T-helper 9 cell (primary cell): ENCODE measurements around the gene C10orf105.

Source experiments
- DNase-seq: peaks from one replicate; pipeline ENCODE4 v3.0.0-alpha.2; 2020

C10orf105 gene

DNA sequence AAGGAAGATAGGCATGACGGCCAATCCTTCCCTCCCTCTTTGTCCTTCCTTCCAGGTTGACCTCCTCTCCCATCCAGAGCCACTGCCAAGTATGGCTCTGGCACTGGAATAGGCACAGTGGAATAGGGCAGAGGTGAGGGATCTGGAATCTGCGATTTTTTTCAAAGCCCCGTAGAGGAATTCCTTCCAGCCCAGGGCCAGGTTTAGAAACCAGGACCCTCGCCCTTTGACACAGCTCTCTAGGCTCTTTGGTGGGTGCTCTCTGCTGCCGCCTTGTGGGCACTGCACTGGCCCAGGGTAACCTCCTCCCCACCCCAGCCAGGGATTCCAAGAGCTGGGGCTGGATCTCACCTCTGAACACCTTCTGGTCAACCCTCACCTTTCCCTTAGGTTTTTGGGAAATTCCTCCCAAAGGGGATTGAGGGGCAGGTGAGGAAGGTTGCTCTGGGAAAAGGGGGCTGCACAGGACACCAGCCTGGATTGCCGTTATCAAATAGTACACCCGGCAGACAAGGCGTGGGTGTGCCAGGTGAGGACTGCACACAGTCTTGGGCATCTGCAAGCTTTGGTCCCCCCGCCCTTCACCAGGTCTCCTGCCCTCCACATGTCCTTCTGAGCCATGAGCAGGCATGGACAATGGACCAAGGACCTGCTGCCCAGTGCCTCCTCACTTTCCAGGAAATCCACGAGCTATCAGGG, 22.8 kb downstream of the C10orf105 start:
- DNase-seq, result peak; percentile 65

DNA sequence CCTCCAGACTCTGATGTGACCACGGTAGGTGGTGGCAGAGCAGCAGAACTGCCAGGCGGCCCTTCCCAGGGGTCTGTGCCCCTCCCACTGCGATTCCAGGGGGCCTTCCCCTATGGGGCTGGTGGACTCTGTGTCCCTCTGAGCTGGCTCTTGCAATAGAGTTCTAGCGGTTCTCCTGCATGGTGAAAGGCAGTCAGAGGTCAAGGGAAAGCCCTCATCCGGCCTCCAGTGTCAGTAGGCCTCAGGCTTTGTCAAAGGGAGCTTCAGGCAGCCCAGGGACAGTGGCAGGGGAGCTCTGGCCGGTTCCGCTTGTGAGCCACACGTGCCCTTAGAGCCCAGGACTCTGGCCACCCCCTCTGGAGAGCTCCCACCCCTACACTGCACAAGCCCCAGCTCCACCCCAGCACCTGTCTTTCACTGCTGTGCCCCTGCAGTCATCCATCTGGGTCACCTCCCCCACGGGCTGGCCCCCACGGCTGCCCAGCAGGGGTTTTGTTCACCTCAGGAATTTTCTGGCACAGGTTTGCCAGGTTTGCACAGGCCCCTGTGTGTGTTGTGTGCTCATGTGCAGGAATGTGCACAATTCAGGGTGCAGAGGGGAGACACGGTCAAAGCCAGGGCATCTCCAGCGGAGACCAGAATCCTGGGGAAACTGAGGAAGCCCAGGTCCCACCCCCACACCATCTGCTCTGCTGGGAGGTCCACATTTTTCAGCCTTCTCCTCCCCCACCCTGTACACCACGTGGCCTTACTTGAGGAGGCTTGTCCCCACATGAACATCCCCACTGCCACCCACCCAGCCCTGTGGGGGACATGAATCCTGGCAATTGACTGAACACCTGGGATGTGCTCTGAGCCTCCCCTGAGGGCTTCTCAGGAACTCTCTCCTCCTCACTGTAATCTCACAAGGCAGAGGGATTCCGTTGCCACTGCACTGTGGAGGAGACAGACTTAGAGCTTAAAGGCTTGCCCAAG, 23.8 kb downstream of the C10orf105 start:
- DNase-seq, result no peak

DNA sequence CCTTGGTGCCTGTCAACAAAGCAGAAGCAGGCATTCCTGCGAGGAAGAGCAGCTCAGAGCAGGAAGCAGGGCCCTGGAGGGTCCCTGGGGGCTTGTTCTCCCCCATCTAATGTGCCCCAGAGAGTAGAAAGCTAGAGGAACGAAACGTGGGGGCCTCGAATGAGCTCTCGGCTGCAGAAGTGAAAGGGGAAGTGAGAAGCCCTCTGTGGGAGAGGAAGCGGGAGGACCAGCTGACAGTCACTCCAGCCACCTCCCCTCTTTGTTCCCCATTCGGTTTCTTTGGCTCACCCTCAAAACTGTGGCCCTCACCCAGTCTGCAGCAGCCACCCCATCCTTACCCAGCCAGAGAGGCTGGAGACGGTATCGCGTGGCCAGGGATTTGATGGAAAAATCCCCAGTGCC, 25.0 kb downstream of the C10orf105 start:
- DNase-seq, result no peak

DNA sequence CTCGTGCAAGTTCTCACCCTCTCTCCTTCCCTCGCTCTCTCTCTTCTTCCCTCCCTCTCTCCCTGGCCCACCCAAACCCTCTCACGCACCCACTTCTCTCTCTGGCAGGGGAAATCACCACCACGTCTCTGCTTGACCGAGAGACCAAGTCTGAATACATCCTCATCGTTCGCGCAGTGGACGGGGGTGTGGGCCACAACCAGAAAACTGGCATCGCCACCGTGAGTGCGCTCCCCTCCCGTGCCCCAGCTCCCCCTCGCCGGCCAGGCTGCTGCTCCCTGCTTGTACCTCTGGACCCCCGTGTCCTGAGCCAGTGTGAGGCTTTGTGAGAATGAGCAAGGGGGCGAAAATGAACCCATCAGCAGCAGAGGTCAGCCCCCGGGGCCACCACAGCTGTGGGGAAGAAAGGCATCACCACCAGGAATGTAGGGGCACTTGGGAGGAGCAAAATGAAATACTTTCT, 25.5 kb downstream of the C10orf105 start:
- DNase-seq, result no peak

DNA sequence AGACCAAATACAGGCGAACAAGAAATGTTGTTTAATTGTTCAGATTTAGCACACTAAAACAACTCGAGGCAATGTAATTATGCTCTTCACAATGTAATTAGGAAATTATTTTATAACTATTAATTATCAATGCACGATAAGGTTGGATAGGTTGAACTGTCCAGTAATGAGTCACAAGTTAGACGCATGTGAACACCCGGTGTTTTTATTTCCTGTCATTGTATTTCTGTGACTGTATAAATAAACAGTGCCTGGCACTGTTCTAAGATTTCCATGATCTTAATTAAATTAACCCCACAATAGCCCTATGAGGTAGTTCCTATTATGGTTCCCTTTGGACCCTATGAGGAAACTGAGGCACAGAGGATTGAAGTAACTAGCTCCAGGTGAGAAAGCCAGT, 26.2 kb downstream of the C10orf105 start:
- DNase-seq, result no peak

DNA sequence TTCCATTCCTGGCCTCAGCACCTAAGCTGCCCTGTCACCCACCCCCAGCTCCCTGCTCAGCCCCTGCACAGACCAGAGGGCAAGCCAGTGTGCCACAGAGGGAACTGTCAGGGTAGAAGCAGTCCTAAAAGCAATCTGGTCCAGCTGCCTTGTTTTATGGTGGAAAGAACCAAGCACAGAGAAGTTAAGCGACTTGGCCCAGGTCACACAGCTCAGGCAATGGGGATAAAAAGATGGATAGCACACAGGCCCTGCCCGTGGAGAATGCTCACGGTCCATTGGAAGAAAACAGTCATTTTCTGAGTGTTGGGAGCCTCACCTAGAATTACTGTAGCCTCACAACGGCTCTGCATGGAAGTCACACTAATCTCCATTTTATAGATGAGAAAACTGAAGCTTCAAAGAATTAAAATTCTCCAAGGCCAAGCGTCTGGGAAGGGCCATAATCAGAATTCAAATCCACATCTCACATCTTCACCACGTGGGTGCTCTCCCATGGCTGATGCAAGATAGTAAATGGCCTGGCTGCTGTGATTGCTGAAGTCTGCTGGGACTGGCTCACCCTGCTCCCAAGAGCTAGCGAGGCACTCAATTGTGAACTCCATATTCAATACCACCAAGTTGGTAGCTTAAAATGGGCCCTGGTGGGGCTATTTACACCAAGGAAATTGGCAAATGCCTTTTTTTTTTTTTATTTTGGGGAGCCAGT, 26.8 kb downstream of the C10orf105 start:
- no peak for DNase-seq

DNA sequence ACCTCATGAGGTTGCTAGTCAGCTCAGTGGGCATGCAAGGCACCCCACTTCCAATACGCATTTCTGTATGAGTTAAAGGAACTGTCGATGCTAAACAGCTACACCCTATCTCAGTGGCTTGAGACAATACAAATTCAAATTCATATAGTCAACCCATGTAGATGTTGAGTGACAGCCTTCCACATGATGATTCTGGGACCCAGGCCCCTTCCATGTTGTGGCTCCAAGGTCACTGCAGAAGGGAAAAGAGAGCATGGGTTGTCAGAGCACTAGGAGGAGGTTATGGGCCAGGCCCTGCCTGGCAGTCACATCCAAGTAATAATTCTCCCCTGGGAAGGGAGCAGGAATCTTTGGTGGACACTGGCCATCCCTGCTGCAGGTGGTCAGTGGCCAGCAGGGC, 28.2 kb downstream of the C10orf105 start:
- no peak for DNase-seq

DNA sequence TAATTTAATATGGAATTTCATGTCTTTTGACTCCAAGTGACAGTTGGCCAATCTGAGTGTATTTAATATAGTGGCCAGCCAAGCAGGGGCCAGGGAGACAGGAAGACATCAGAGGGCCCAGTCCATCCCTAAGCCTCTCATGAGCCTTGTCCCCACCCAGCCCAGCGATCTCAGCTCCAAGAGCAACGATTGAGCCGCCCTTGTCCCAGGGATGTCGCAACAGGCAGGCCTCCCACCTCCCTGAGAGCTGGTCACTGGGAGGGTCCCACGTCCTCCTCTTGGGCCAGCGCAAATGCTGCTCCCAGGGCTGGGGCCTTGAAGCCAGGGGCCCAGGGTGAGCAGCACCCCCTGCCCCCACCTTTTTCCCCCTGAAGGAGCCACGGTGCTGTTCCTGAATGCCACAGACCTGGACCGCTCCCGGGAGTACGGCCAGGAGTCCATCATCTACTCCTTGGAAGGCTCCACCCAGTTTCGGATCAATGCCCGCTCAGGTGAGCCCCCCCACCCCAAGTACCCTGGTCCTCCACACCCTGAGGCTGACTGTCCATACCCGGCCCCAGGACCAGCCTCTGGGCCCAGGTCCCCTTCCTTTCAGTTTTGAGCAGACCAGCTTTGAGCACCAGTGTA, 29.4 kb downstream of the C10orf105 start:
- DNase-seq, result no peak

DNA sequence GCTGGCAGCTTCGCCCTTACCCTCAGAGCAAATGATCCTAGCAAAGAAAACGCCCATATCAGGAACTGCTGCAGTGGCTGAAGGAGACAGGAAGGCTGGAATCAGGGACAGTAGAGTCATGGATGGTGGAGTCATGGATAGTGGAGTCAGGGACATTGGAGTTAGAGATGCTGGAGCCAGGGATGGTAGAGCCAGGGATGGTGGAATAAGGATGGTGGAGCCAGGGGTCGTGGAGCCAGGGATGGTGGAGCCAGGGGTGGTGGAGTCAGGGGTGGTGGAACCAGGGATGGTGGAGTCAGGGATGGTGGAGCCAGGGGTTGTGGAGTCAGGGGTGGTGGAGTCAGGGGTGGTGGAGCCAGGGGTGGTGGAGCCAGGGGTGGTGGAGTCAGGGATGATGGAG, 31.3 kb downstream of the C10orf105 start:
- no peak for DNase-seq

DNA sequence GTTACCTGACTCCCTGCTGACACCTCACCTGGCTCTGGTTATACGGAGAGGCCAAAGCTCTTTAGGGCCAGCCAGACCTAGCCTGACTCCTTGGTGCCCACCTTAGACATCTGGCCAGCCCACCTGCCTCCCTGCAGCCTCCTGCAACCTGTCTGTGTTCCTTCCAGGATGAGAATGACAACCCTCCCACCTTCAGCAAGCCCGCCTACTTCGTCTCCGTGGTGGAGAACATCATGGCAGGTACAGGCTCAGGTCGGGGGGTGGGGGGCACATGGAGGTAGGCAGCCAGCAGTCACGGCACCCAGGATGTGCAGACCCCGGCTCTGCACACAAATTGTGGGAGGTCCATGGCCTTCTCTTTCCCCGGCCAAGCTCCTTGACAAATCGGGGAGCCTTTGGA, 32.1 kb downstream of the C10orf105 start:
- no peak for DNase-seq

DNA sequence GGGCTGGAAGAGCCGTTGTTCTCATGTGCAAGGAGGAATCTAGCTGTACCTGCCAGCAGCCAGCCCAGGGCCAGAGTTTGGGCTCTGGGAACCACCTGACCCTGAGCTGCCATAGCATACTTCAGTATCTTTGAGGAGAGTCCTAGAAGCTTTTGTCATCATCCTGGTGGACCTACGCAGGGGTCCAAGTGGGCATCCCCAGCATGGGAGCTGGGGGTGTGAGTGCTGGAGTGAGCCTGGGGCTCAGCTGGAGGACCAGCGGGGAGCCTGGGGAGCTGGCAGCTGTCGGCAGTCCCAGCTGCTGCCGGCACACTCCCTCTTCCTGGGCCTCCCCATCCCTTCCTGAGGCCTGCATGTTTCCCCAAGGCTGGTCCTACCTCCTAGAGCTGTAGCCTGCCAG, 32.5 kb downstream of the C10orf105 start:
- no peak for DNase-seq

DNA sequence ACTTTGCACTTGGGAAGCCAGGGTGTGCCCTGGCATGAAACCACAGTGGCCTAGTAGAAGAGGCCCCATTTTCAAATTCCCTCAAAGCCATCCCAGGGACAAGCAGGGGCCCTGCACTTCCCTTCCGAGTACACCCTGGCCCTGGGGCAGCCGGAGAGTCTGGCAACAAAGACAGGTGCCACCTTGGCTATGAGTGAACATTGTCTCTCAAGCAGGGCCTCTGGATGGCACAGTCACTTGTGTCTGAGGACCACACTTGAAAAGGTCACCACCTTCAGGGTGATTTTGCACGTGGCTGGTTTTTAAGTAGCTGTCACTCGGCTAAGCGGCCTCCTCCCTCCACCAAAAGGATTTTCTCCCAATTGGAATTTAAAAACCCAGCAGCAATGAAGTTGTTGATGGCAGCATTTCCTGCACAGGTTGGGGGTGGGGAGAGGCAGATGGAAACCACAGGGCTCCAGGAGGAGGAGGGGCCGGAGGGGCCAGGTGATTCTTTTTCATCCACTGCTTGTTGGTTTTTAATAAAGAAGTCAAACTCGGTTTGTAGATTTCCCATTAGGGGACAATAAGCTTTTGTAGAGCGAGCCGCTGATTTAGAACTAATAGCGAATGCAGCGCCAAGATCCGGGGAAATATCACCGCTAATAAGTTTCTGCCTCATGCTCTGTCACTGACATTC, 33.9 kb downstream of the C10orf105 start:
- DNase-seq, result no peak

DNA sequence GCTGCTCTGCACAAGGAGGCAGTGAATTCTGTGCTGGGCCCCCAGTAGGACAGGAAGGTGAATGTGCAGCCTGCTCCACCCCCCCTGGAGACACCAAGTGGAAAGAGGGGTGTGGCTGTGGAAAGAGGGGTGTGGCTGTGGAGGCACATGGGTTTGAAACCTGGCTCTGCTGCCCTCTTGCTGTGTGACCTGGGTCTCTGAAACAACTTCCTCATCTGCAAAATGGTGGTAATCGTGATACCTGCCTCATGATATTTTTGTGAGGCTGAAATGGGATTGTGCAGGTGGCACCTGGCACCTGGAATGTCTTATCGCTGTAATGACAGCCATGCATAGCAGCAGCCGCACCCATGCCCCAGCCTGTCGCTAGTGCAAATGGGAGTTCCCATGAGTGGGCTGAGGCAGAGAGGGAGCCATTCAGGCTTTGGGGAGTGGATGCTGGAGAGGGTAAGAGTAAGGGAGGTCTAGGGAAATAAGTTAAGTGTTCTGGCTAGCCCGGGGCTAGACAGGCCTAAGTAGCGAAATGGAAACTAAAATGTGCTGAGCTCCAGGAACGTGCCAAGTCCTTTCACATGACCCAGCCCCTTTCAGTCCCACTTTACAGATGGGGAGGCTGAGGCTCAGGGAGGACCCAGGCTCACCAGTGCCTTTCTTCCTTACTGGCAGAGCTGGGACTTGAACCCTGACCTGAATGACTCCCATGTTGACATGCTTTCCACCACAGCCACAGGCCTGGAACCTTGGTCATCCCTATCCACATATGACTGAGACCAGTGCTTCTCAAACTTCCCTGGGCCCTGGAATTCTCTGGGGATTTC, 35.0 kb downstream of the C10orf105 start:
- DNase-seq, result no peak

DNA sequence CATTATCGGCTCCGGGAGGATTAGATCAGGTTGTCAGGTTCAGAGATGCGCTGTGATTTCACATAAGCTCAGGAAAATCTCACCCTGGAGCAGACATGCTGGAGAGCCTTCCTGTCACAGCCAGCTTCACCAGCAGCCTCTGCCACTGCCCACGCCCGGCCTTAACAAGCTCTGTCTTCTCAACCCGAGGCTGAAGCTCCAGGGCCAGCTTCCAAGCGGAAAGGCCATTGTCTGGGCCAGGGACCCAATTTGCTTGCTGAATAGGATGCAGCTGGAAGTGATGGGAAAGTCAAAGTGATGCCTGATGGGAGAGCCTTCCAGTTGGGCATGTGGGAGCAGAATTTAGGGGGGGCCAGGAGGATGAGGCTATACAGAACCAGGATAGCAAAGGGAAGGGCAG, 36.3 kb downstream of the C10orf105 start:
- DNase-seq, result no peak

DNA sequence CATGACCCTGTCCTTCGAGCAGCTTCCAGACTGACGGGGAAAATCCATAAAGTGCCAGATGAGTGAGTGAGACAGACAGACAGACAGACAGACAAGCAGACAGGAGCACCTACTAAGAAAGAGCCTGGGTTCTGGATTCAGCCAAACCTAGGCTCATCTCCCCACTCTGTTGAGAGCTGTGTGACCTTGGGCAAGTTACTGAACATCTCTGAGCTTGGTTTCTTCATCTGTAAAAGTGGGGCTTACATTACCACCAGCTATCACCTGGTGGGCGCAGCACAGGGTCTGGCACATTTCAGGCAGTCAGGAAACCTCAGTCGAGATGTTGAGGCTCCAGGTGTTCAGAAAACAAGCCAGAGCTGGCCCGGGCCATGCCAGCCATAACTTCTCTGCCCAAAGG, 37.6 kb downstream of the C10orf105 start:
- DNase-seq, result no peak

DNA sequence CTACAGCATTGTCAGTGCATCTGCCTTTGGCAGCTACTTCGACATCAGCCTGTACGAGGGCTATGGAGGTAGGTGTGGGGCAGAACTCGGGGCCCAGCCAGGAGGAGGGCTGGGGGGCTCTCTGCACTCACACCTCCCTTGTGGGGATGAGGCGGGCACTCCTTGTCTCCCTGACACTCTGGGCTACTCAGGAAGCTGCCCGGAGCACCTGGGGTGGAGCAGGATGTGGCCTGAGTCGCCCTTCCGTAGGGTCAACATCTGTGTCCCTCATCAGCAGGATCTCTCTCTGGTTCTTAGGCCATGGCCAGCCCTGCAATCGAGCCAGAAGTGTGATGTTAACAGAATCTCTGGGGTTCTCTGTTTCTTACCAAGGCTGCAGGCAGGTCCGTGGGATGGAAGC, 40.2 kb downstream of the C10orf105 start:
- DNase-seq, result no peak

DNA sequence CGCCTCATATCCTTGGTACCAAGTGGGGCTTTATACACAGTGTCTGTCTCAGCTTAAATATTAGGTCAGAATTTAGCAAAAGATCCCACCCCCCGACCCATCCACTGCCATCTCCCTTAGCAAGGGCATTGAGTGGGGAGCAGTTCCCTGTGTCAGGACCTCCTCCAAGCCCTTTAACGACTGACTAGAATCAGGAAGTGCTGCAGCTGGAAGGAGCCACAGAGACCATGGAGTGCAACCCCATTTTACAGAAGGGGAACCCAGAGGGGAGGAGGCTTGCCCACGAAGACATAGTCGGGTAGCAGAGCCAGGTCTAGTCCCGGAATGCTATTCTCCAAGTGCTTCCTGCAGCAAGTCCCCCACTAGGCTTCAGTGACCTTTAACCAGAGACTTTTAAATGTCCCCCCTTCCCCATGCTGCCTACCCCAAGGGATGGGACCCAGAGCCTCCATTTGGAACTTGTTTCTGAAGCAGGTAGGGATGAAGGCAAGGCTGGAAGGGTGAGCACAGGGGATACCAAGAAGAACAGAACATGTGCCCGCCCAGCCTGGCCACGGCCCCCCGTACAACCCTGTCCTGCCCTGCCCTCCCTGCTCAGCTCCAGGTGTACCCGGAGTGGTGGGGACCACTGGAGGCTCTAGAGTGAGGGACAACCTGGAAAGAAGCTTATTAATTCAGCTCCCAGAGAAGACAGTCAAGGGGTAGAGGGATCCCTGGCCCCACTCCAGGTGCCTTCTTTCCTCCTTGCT, 41.3 kb downstream of the C10orf105 start:
- no peak for DNase-seq

DNA sequence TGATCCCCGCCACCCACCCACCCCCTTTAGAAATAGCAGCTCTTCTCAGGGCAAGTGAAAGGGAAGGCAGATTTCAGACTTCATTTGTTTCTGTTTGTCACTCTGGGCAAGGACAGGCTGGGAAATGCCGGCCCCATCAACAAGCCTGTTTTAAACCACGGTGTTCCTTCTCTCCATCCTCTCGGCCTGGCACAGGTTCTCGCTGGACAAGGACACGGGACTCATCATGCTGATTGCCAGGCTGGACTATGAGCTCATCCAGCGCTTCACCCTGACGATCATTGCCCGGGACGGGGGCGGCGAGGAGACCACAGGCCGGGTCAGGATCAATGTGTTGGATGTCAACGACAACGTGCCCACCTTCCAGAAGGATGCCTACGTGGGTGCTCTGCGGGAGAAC, 42.3 kb downstream of the C10orf105 start:
- DNase-seq, result no peak

DNA sequence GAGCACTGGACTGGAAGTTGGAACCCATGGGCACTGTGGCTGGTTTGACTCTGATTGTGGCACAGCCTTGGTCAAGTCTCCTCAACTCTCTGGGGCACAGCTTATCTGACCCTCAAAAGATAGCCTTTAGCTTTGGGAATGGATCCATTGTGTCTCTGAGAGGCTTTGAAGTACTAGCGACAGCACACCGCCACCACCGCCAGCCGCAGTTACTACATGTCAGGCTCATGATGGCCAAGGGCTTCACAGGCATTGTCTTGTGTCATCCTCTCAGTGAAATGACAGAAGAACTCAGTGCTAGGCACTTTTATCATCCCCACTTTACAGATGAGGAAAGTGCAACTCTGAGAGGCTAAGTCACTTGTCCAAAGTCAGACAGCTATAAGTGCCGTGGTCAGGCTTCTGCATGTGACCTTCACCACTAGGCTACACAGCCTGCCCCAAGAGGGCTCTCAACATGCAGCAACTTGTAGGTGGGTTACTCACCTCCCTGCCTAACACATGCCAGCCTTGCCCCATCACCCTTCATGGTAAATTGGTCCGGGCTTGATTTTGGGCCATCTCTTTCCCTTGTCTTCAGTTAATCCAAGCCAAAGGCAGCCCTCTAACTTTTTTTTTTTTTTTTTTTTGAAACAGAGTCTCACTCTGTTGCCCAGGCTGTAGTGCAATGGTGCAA, 44.1 kb downstream of the C10orf105 start:
- DNase-seq, result no peak
